SJSA1 (cell line): Measurements from ENCODE around the gene ANKRD17. TPM values are rescaled to one million over a fixed set of nuclear protein-coding genes. Genes with fewer than 3 reads are reported as not detected.

Source experiments
- DNase-seq, 2 experiments: peaks; one replicate each; pipeline ENCODE4 v3.0.0-alpha.2; 2015 to 2020; ENCODE audit warnings: low spot score in 2 of 2, low read depth in 1 of 2
- H3K27ac ChIP-seq: fragments of 250-450 bp; sonication (Bioruptor Pico); 2 replicates; pipeline ENCODE4 v1.5.1; 2020; ENCODE audit warnings: mild to moderate bottlenecking, moderate library complexity
- H3K27me3 ChIP-seq: fragments of 250-450 bp; sonication (Bioruptor Pico); replicated peaks from 2 replicates; pipeline ENCODE4 v1.5.1; 2020; ENCODE audit warnings: mild to moderate bottlenecking, moderate library complexity
- H3K36me3 ChIP-seq: fragments of 250-450 bp; sonication (Bioruptor Pico); 2 replicates; pipeline ENCODE4 v1.5.1; 2020; ENCODE audit warnings: mild to moderate bottlenecking
- H3K4me1 ChIP-seq: fragments of 250-450 bp; sonication (Bioruptor Pico); replicated peaks from 2 replicates; pipeline ENCODE4 v1.6.1; 2021; ENCODE audit warnings: mild to moderate bottlenecking
- H3K4me3 ChIP-seq: fragments of 250-450 bp; sonication (Bioruptor Pico); 2 replicates; pipeline ENCODE4 v1.5.1; 2020; ENCODE audit warnings: mild to moderate bottlenecking
- H3K9me3 ChIP-seq: fragments of 250-450 bp; sonication (Bioruptor Pico); replicated peaks from 2 replicates; pipeline ENCODE4 v1.5.1; 2020; ENCODE audit warnings: mild to moderate bottlenecking
- total RNA-seq: library from RNA; depleted of rRNA; stranded (reverse); fragments of >200 nt; shearing (Covaris generic); gene quantifications from 2 replicates; pipeline ENCODE4 v1.2.3, GENCODE V29; 2014

ANKRD17 gene
- total RNA-seq, 1 experiment from 2014 or later, result 36.8 TPM

DNA sequence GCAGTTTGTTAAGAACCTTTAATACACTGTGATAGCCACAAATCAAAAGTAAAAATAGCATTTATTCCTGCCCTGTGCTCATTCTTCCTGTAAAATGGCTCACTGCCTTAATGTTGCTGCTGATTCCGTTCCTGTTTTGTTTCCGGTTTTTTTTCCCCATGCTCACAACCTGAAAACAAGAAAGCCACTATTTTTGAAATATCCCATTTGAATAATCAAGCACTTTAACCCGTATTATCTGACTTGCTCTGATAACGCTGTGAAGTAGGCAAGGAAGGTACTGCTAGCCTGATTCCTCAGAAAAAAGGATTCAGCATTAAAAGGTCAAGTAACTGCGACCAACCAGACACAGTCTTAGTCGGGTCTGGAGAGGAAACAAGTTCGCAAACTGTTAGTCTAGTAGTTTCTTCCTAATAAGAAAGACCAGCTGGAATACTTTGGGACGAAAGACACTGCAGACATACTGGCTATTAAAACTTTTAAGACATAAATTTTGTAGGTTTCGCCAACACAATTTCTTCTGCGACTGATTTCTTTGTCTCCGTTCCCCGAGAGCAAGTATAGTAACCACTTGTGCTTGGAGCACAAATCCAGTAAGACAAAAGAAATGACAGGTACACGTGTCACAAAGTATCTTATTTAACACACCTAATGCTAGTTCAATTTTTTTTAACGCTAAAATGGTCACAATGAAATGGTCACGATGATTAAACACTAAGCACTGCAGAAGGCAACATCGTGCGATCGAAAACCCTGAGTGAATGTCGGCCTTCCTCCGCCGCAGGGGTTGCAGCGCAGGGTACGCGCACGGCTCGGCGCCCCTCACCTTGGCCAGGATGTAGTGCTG, 189.9 kb downstream of the ANKRD17 start:
- H3K9me3 ChIP-seq, result no peaks in the 10 kb centered on the region
- peak overlapping the region; percentile 54 for H3K27ac ChIP-seq
- peaks cover 21% of the 10 kb centered on the region for H3K36me3 ChIP-seq
- no peaks in the 10 kb centered on the region for H3K27me3 ChIP-seq
- peak overlapping the region; percentile 76 for H3K4me3 ChIP-seq
- peaks cover 15% of the 10 kb centered on the region for H3K4me1 ChIP-seq
- peak in 1 of 2 experiments; percentile 62 for DNase-seq

DNA sequence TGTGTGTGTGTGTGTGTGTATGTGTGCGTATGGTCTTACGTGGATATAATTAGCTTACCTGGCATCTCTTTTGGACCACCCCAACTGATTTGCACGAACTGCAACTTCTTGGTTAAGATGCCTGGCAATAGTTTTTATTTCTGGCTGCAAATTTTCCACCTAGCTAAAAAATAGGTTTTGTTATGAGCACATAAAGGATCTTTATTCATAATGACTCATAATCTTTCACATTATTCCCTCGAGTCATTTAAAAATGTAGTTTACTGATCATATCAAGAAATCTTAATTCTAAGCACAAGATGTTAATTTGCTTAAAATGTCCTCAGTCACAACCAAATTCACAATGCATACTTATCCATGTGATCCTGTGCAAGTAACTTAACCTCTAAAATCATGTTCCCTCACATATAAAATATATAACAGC, 190.6 kb downstream of the ANKRD17 start:
- DNase-seq, result no peak
- H3K4me1 ChIP-seq, result peaks cover 15% of the 10 kb centered on the region
- peaks cover 26% of the 10 kb centered on the region for H3K36me3 ChIP-seq
- H3K27me3 ChIP-seq, result no peaks in the 10 kb centered on the region
- peak overlapping the region; percentile 54 for H3K27ac ChIP-seq
- H3K4me3 ChIP-seq, result peak overlapping the region; percentile 76
- no peaks in the 10 kb centered on the region for H3K9me3 ChIP-seq

DNA sequence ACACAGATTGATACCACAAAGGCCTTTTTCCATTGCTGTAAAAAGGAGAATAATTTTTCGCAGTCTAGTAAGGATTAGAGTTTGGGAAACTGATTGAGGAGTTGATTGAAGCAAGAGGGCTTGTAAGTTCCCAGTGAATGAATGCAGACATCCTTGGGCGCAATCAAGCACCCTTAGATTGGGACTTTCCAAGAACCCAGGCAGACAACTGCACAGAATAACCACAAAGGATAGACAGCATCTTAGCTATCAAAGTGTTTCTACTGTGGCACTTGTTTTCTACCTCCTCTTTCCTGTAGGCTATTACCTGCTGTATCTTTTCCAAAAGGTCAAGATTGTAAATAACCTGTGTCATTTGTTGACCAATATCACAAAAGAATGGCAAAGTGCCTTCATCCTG, 191.7 kb downstream of the ANKRD17 start:
- Histone ChIP-seq H3K4me3 (no peak overlapping the region), H3K27me3 (no peaks in the 10 kb centered on the region)

DNA sequence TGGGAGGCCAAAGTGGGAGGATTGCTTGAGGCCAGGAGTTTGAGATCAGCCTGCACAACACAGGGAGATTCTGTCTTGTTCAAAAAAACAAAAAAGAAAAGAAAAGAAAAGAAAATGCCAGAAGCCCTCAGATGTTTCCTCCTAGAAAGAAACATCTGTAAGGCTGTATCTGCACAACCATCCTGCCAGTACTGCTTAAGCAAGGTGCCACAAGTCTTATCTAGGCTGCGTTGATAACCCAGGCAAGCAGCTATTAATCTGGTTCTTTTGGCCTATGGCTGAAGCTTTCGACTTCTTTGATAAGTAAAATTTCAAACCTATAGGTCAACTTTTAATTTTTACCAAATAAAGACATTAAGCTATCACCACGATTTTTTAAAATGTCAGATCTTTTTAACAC, 192.2 kb downstream of the ANKRD17 start:
- Histone ChIP-seq H3K36me3 (peaks cover 34% of the 10 kb centered on the region), H3K27me3 (no peaks in the 10 kb centered on the region), H3K27ac (no peak overlapping the region), H3K9me3 (no peaks in the 10 kb centered on the region), H3K4me3 (no peak overlapping the region), H3K4me1 (peaks cover 15% of the 10 kb centered on the region)
- no peak for DNase-seq

More for the DNA sequence above, 191.7 kb downstream of the ANKRD17 start:
- Histone ChIP-seq H3K36me3 (peaks cover 31% of the 10 kb centered on the region), H3K27ac (no peak overlapping the region), H3K9me3 (no peaks in the 10 kb centered on the region), H3K4me1 (peaks cover 15% of the 10 kb centered on the region)
- DNase-seq, result no peak

DNA sequence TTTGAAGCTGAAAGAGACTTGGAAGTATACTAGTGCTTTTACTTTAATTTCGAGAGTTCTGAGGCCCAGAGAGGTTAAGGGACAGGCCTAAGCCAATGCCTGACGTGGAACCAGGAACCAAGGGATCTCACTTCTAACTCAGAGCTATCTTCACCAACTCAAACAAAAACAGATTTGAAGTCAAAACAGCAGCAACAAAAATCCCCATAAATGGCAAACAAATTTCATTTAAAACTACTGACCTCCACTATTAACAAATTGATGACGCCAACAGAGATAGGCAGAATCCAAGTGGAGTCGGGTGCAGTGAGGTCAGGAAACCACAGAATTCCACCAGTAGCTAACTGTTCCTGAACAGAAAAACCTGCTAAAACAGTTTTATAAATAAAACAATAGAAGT, 194.1 kb downstream of the ANKRD17 start:
- Histone ChIP-seq H3K4me1 (peaks cover 9% of the 10 kb centered on the region), H3K27me3 (no peaks in the 10 kb centered on the region), H3K9me3 (no peaks in the 10 kb centered on the region), H3K36me3 (peaks cover 41% of the 10 kb centered on the region), H3K4me3 (no peak overlapping the region), H3K27ac (no peak overlapping the region)
- no peak for DNase-seq

DNA sequence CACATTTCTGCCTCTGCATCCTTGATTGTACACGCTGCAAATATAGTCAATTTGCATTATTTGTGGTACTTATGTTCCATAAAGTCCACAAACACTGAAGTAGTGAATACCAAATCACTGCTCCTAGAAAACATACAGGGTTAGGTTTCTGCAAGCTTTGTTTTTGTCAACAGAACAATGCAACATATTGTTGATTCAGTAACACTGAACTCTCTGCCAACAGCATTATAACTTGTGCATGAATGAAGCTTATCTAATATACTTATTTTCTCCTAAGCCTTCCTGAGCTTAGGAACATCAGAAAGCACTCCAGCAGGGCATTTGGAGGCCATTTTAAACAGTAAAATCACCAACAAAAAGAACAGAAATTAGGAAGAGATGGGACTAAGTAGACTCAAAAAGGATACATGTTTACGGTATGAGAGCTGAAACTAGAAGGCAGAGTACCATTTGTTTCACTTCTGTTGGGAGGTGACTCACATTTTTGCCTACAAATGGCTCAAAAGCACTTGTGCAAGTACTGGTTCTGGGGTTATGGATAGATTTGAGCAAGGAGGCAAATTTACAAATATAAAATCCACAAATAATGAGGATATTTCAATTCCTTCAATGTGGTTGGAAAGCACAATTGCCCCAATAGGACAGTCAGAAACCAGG, 203.2 kb downstream of the ANKRD17 start:
- no peak overlapping the region for H3K4me3 ChIP-seq
- H3K27me3 ChIP-seq, result no peaks in the 10 kb centered on the region
- H3K36me3 ChIP-seq, result peaks cover 56% of the 10 kb centered on the region
- H3K4me1 ChIP-seq, result no peaks in the 10 kb centered on the region
- H3K27ac ChIP-seq, result no peak overlapping the region
- DNase-seq, result no peak
- H3K9me3 ChIP-seq, result no peaks in the 10 kb centered on the region

DNA sequence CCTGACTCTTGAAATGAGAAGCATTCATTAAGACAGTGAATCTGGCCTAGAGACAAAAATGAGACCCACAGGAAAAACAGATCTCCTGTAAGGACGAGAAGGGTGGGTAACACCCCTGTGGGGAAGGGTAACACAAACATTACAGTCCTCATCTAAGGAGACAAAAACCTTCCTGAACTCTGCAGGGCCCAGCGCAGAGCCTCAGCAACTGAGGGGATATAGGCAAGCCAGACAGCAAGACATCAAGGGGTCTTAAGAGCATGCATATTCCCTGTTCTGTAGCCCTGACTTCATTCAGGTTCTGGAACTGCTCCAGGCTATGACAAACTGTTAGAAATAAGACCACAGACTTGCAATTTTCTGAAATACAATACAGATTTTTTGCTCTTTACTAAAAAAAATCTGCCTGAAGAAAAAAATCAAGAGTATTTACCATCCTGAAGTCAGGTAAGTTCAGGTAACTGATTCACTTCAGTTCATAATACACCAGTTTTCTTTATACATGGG, 204.6 kb downstream of the ANKRD17 start:
- Histone ChIP-seq H3K9me3 (no peaks in the 10 kb centered on the region), H3K36me3 (peaks cover 45% of the 10 kb centered on the region), H3K4me3 (no peak overlapping the region), H3K27ac (no peak overlapping the region), H3K4me1 (no peaks in the 10 kb centered on the region), H3K27me3 (no peaks in the 10 kb centered on the region)
- no peak for DNase-seq

DNA sequence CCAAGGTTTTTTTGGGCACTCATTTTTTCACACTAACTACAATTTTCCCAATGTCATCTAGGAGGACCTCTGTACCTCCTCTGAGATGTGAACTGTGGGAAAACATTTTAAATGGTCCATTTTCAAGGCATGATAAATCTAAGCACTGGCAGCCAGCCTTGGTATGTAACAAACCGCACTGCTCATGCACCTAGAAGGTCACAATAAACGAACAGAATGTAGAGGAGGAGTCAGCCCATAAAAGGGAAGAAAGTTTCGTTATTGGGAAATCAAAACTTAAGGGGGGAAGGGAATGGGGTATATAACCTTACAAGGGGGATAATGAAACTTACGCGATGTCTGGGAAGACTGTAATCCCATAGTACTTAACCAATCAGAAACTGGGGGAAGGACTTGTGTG, 205.5 kb downstream of the ANKRD17 start:
- no peak overlapping the region for H3K4me3 ChIP-seq
- no peak for DNase-seq
- H3K36me3 ChIP-seq, result peaks cover 36% of the 10 kb centered on the region
- no peaks in the 10 kb centered on the region for H3K27me3 ChIP-seq
- H3K27ac ChIP-seq, result no peak overlapping the region
- H3K4me1 ChIP-seq, result no peaks in the 10 kb centered on the region
- no peaks in the 10 kb centered on the region for H3K9me3 ChIP-seq

DNA sequence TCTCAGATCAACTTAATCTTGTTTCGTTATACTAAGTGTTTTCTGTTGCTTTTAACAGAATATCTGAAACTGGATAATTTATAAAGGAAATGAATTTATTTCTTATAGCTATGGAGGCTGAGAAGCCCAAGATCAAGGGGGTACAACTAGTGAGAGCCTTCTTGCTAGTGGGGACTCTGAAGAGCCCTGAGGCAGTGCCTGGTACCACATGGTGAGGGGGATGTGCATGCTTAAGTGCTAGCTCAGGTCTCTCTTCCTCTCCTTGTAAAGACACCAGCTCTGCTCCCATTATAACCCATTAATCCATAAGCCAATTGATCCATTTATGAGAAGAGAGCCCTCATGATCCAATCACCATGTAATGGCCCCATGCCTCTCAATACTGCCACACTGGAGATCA, 207.0 kb downstream of the ANKRD17 start:
- Histone ChIP-seq H3K4me1 (no peaks in the 10 kb centered on the region), H3K4me3 (no peak overlapping the region), H3K36me3 (peaks cover 24% of the 10 kb centered on the region), H3K9me3 (no peaks in the 10 kb centered on the region), H3K27ac (no peak overlapping the region), H3K27me3 (no peaks in the 10 kb centered on the region)
- DNase-seq, result no peak

DNA sequence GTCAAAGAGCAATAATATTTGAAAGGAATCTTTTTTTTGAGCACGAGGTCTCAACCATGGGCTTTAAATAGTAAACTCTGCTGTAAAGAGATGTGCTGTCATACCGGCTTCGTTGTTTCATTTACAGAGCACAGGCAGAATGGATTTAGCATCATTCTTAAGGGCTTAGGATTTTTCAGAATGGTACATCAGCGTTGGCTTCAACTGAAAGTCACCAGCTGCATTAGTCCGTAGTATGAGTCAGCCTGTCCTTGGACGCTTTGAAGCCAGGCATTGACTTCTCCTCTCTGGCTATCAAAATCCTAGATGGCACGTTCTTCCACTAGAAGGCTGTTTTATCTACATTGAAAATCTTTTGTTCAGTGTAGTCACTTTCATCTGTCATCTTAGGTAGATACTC, 212.7 kb downstream of the ANKRD17 start:
- H3K36me3 ChIP-seq, result no peaks in the 10 kb centered on the region
- H3K4me1 ChIP-seq, result no peaks in the 10 kb centered on the region
- H3K4me3 ChIP-seq, result no peak overlapping the region
- H3K27ac ChIP-seq, result no peak overlapping the region
- no peaks in the 10 kb centered on the region for H3K9me3 ChIP-seq
- H3K27me3 ChIP-seq, result no peaks in the 10 kb centered on the region
- no peak for DNase-seq

DNA sequence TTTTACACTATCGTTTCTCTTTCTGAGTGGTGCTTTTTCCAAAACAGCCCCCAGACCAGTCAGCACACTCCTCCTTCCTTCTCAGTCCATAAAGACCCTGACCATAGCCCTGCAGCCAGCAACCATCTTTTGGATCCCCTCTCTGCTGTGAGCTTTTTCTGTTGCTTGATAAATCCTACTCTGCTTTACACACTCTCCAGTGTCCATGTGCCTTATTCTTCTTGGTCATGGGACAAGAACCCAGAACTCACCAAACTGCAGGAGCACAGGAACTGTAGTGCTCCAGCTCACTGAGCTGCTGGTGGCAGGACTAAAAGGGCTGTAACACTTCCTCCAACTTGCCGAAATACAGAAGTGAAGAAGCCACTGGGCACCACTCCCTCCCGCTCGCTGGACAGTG, 221.5 kb downstream of the ANKRD17 start:
- Histone ChIP-seq H3K4me1 (no peaks in the 10 kb centered on the region), H3K27me3 (no peaks in the 10 kb centered on the region), H3K36me3 (no peaks in the 10 kb centered on the region), H3K4me3 (no peak overlapping the region), H3K27ac (no peak overlapping the region), H3K9me3 (no peaks in the 10 kb centered on the region; the same call in 1 of the 2 replicates)
- no peak for DNase-seq

DNA sequence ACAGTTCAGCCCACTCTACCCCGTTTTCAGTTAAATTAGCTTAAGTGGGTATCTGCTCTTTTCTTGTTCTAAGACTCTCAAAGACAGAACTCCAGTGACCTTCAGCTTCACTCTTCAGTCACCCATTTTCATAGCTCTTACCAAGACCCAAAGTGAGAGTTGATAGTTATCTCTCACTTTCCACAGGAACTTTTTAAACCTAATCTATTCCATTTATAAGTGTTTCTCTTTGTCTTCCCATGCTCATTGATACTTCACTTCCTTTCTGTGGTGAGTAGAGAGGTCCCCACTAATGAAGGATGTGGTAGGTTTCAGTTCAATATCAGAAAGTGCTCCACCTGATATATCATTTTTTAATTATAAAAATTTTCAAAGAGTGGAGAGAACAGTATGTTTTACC, 222.5 kb downstream of the ANKRD17 start:
- Histone ChIP-seq H3K27me3 (no peaks in the 10 kb centered on the region), H3K27ac (no peak overlapping the region), H3K4me3 (no peak overlapping the region), H3K36me3 (no peaks in the 10 kb centered on the region), H3K4me1 (no peaks in the 10 kb centered on the region), H3K9me3 (no peaks in the 10 kb centered on the region; the same call in 1 of the 2 replicates)
- DNase-seq, result no peak

DNA sequence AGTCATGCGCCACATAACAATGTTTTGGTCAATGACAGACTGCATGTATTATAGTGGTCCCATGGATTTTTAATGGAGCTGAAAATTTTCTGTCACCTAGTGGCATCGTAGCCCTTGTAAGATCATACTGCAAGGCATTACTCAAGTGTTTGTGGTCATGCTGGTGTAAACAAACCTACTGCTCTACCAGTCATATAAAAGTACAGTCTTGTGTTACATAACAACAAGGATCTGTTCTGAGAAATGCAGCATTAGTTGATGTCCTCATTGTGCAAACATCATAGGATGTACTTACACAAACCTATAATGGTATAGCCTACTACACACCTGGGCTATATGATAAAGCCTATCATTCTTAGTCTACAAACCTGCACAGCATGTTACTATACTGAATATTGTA, 223.7 kb downstream of the ANKRD17 start:
- H3K4me1 ChIP-seq, result no peaks in the 10 kb centered on the region
- no peaks in the 10 kb centered on the region; the same call in 1 of the 2 replicates for H3K9me3 ChIP-seq
- no peak for DNase-seq
- no peaks in the 10 kb centered on the region for H3K36me3 ChIP-seq
- no peaks in the 10 kb centered on the region for H3K27me3 ChIP-seq
- no peak overlapping the region for H3K4me3 ChIP-seq
- no peak overlapping the region for H3K27ac ChIP-seq

DNA sequence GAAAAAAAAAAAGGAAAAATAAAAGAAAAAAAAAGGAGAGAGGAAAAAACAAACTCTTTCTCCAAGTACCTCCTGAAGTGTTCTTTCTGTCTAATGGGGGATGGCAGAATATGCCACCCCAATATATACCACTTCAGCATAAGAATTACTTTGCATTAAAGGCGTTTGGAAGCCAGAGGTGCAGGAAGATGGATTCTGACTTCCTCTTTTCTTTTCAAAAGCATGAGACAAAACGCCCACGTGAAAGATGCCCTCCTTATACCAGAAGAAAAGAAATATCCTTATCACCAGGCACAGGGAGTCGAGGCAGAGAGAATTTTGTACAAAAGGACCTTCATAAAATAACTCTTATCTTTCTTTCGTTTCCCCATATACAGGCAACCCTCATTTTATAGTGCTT, 230.0 kb downstream of the ANKRD17 start:
- H3K9me3 ChIP-seq, result no peaks in the 10 kb centered on the region
- DNase-seq, result no peak
- no peak overlapping the region for H3K27ac ChIP-seq
- no peaks in the 10 kb centered on the region for H3K36me3 ChIP-seq
- no peaks in the 10 kb centered on the region for H3K27me3 ChIP-seq
- no peak overlapping the region for H3K4me3 ChIP-seq
- H3K4me1 ChIP-seq, result no peaks in the 10 kb centered on the region
